Mucosa of rectum (tissue), 2 donors: Measurements from ENCODE around the gene MRPS26.
"Not testable (repeated sequence)": the region's sequence is repeated elsewhere in the genome, so short reads cannot be mapped to it uniquely, and the experiment has no call there.

Source experiments
- H3K27ac ChIP-seq, 2 donors: one replicate each; pipeline ENCODE4 v1.7.0; 2013; ENCODE audit warnings: inconsistent platforms in 2 of 2, low read depth in 2 of 2, low read length in 2 of 2
- H3K27me3 ChIP-seq, 2 donors: one replicate each; pipeline ENCODE4 v1.7.0; 2013; ENCODE audit warnings: low read length in 2 of 2; ENCODE audit not compliant: control insufficient read depth in 2 of 2, insufficient read depth in 2 of 2
- H3K36me3 ChIP-seq, 2 donors: one replicate each; pipeline ENCODE4 v1.7.0; 2013; ENCODE audit warnings: low read length in 2 of 2; ENCODE audit not compliant: control insufficient read depth in 2 of 2, insufficient read depth in 2 of 2
- H3K4me1 ChIP-seq, 2 donors: one replicate each; pipeline ENCODE4 v1.7.0; 2013; ENCODE audit warnings: low read length in 2 of 2, mild to moderate bottlenecking in 1 of 2; ENCODE audit not compliant: control insufficient read depth in 2 of 2, insufficient read depth in 2 of 2
- H3K4me3 ChIP-seq, 2 donors: one replicate each; pipeline ENCODE4 v1.7.0; 2013; ENCODE audit warnings: low read length in 2 of 2
- H3K9ac ChIP-seq, 2 donors: one replicate each; pipeline ENCODE4 v1.7.0; 2013; ENCODE audit warnings: low read length in 2 of 2, low read depth in 1 of 2, mild to moderate bottlenecking in 1 of 2
- H3K9me3 ChIP-seq, 2 donors: one replicate each; pipeline ENCODE4 v1.7.0; 2013; ENCODE audit warnings: low read length in 2 of 2; ENCODE audit not compliant: control insufficient read depth in 2 of 2
- donor health status: healthy.
- donor health status: Normal muscosa, but diverticular disease.

MRPS26 gene

GRCh38 chr20:3073251-3073643 lies 27.4 kb downstream of the MRPS26 start:
- not testable (repeated sequence) for H3K9me3 ChIP-seq, H3K36me3 ChIP-seq, H3K4me1 ChIP-seq, H3K9ac ChIP-seq, H3K27ac ChIP-seq, H3K4me3 ChIP-seq
- H3K27me3 ChIP-seq = peaks cover 2 to 21% of the 10 kb centered on the region in 2 donors

- H3K4me1 ChIP-seq = peaks cover 0 to 6% of the 10 kb centered on the region in 2 donors
- H3K36me3 ChIP-seq = no peaks in the 10 kb centered on the region
- H3K9ac ChIP-seq = no peak overlapping the region
- H3K27me3 ChIP-seq = peaks cover 2 to 21% of the 10 kb centered on the region in 2 donors
- no peak overlapping the region for H3K4me3 ChIP-seq
- no peaks in the 10 kb centered on the region for H3K9me3 ChIP-seq
- no peak overlapping the region for H3K27ac ChIP-seq
These were observed 29.0 kb downstream of the MRPS26 start for GRCh38 chr20:3074812-3075211.

- not testable (repeated sequence) for H3K9ac ChIP-seq
- H3K27me3 ChIP-seq = peaks cover 2 to 21% of the 10 kb centered on the region in 2 donors
These were observed 29.5 kb downstream of the MRPS26 start for GRCh38 chr20:3075315-3075714.

GRCh38 chr20:3077618-3078134 lies 31.8 kb downstream of the MRPS26 start:
- no peaks in the 10 kb centered on the region for H3K36me3 ChIP-seq
- H3K27ac ChIP-seq = no peak overlapping the region
- H3K4me1 ChIP-seq = no peaks in the 10 kb centered on the region
- H3K27me3 ChIP-seq = peaks cover 16 to 23% of the 10 kb centered on the region in 2 donors
- H3K9me3 ChIP-seq = no peaks in the 10 kb centered on the region
- no peak overlapping the region for H3K9ac ChIP-seq
- no peak overlapping the region for H3K4me3 ChIP-seq

More at GRCh38 chr20:3075315-3075714, 29.5 kb downstream of the MRPS26 start:
- not testable (repeated sequence) for H3K4me3 ChIP-seq, H3K27ac ChIP-seq, H3K4me1 ChIP-seq, H3K9me3 ChIP-seq, H3K36me3 ChIP-seq

GRCh38 chr20:3080939-3081388 lies 35.1 kb downstream of the MRPS26 start:
- no peak overlapping the region for H3K27ac ChIP-seq
- no peak overlapping the region for H3K4me3 ChIP-seq
- no peak overlapping the region for H3K9ac ChIP-seq
- H3K4me1 ChIP-seq = no peaks in the 10 kb centered on the region
- no peaks in the 10 kb centered on the region for H3K36me3 ChIP-seq
- no peaks in the 10 kb centered on the region for H3K9me3 ChIP-seq
- H3K27me3 ChIP-seq = peaks cover 30 to 33% of the 10 kb centered on the region in 2 donors

GRCh38 chr20:3081641-3082040 lies 35.8 kb downstream of the MRPS26 start:
- Histone ChIP-seq H3K9me3 (no peaks in the 10 kb centered on the region), H3K27ac (no peak overlapping the region), H3K4me3 (no peak overlapping the region), H3K36me3 (no peaks in the 10 kb centered on the region), H3K9ac (no peak overlapping the region), H3K4me1 (no peaks in the 10 kb centered on the region), H3K27me3 (peaks cover 30 to 32% of the 10 kb centered on the region in 2 donors)

- Histone ChIP-seq H3K4me1 (no peaks in the 10 kb centered on the region), H3K36me3 (no peaks in the 10 kb centered on the region), H3K9ac (no peak overlapping the region), H3K27me3 (peaks cover 29 to 30% of the 10 kb centered on the region in 2 donors), H3K4me3 (peak overlapping the region in 1 of 2 donors; percentile 7), H3K27ac (no peak overlapping the region), H3K9me3 (no peaks in the 10 kb centered on the region)
These were observed 36.6 kb downstream of the MRPS26 start for GRCh38 chr20:3082306-3082951.

GRCh38 chr20:3082955-3083952 lies 37.4 kb downstream of the MRPS26 start:
- H3K36me3 ChIP-seq = no peaks in the 10 kb centered on the region
- no peak overlapping the region for H3K9ac ChIP-seq
- no peak overlapping the region for H3K4me3 ChIP-seq
- no peaks in the 10 kb centered on the region for H3K9me3 ChIP-seq
- no peaks in the 10 kb centered on the region for H3K4me1 ChIP-seq
- H3K27me3 ChIP-seq = peaks cover 29 to 30% of the 10 kb centered on the region in 2 donors
- no peak overlapping the region for H3K27ac ChIP-seq

GRCh38 chr20:3084283-3084985 lies 38.6 kb downstream of the MRPS26 start, which contains the start of gene AVP:
AVP (minus strand) TSS chr20:3084724; CDS start chr20:3084674, 50 bp downstream.
- Histone ChIP-seq H3K27ac (no peak within 1 kb of the TSS), H3K9me3 (no peaks in the 10 kb centered on the region), H3K4me1 (no peaks in the 10 kb centered on the region), H3K4me3 (no peak within 1 kb of the TSS), H3K9ac (no peak within 1 kb of the TSS), H3K36me3 (no peaks in the 10 kb centered on the region), H3K27me3 (peaks cover 29 to 32% of the 10 kb centered on the region in 2 donors)
